CD4-positive, alpha-beta T cell treated with Interleukin-12 subunit alpha and Interleukin-12 subunit beta, for 1 hour (primary cell): ENCODE results near the gene CWC27.
"Not testable (repeated sequence)": the region's sequence is repeated elsewhere in the genome, so short reads cannot be mapped to it uniquely, and the experiment has no call there.

Experiments
- DNase-seq: peaks from one replicate; pipeline ENCODE4 v3.0.0-alpha.2; 2020

The CWC27 gene

GRCh38 chr5:64790210-64790609 lies 21.5 kb downstream of the CWC27 start:
- DNase-seq, result no peak

- no peak for DNase-seq
Measured at GRCh38 chr5:64792469-64792868, 23.7 kb downstream of the CWC27 start.

- no peak for DNase-seq
Measured at GRCh38 chr5:64794053-64794770, 25.5 kb downstream of the CWC27 start.

- no peak for DNase-seq
Measured at GRCh38 chr5:64796301-64796700, 27.6 kb downstream of the CWC27 start.

- no peak for DNase-seq
Measured at GRCh38 chr5:64800926-64801325, 32.2 kb downstream of the CWC27 start.

GRCh38 chr5:64806537-64806936 lies 37.8 kb downstream of the CWC27 start:
- DNase-seq, result no peak

GRCh38 chr5:64807520-64807919 lies 38.8 kb downstream of the CWC27 start:
- DNase-seq, result no peak

- peak; percentile 43 for DNase-seq
Measured at GRCh38 chr5:64811050-64811640, 42.4 kb downstream of the CWC27 start.

GRCh38 chr5:64814073-64814472 lies 45.3 kb downstream of the CWC27 start:
- no peak for DNase-seq

- DNase-seq, result no peak
Measured at GRCh38 chr5:64818245-64818644, 49.5 kb downstream of the CWC27 start.

GRCh38 chr5:64819345-64819744 lies 50.6 kb downstream of the CWC27 start:
- DNase-seq, result not testable (repeated sequence)

- no peak for DNase-seq
Measured at GRCh38 chr5:64822320-64822719, 53.6 kb downstream of the CWC27 start.

- DNase-seq, result no peak
Measured at GRCh38 chr5:64826541-64826940, 57.8 kb downstream of the CWC27 start.

- DNase-seq, result no peak
Measured at GRCh38 chr5:64827703-64828102, 59.0 kb downstream of the CWC27 start.

GRCh38 chr5:64830650-64831049 lies 61.9 kb downstream of the CWC27 start:
- DNase-seq, result not testable (repeated sequence)

GRCh38 chr5:64831996-64832395 lies 63.3 kb downstream of the CWC27 start:
- DNase-seq, result no peak

GRCh38 chr5:64834037-64834436 lies 65.3 kb downstream of the CWC27 start:
- DNase-seq, result no peak

- DNase-seq, result no peak
Measured at GRCh38 chr5:64834611-64835010, 65.9 kb downstream of the CWC27 start.

GRCh38 chr5:64835266-64835665 lies 66.5 kb downstream of the CWC27 start:
- DNase-seq, result no peak

GRCh38 chr5:64836190-64836755 lies 67.5 kb downstream of the CWC27 start:
- no peak for DNase-seq

GRCh38 chr5:64836786-64837185 lies 68.1 kb downstream of the CWC27 start:
- no peak for DNase-seq

- no peak for DNase-seq
Measured at GRCh38 chr5:64838376-64838775, 69.6 kb downstream of the CWC27 start.

- no peak for DNase-seq
Measured at GRCh38 chr5:64838803-64839202, 70.1 kb downstream of the CWC27 start.

- DNase-seq, result no peak
Measured at GRCh38 chr5:64839936-64840335, 71.2 kb downstream of the CWC27 start.

GRCh38 chr5:64840958-64841357 lies 72.2 kb downstream of the CWC27 start:
- DNase-seq, result no peak
